Right lung (tissue), 10 donors: ENCODE measurements around the gene BAZ1B. TPM values are rescaled to one million over a fixed set of nuclear protein-coding genes. Genes with fewer than 3 reads are reported as not detected.
A peak's percentile ranks its signal among the peaks of the same experiment; 100 is the strongest.
"Not testable (repeated sequence)": the region's sequence is repeated elsewhere in the genome, so short reads cannot be mapped to it uniquely, and the experiment has no call there.

Experiments used
- DNase-seq, 2 donors: peaks; one replicate each; pipeline ENCODE4 v3.0.0-alpha.2; 2013
- long read RNA-seq, 8 donors: transcript quantifications; one replicate each; lab custom pipeline, GENCODE V29; 2026
- polyA plus RNA-seq, 5 donors: library from polyadenylated mRNA; unstranded; fragments of 120-200 nt; gene quantifications; one replicate each; pipeline versions ENCODE4 v1.2.1 to v1.2.3, GENCODE V29; 2013; ENCODE audit warnings: inconsistent platforms in 1 of 5, low replicate concordance in 1 of 5; ENCODE audit not compliant: insufficient read length in 5 of 5, insufficient read depth in 1 of 5

BAZ1B gene
- 10 to 100 TPM; 59.0 to 76.0 (median 71.8) TPM for polyA plus RNA-seq
- long read RNA-seq, donor 1, partial matches to known transcripts: 18 of 18 reads
- long read RNA-seq, donor 1, other reads (novel, unspliced or antisense): 0 of 18 reads
- long read RNA-seq, donor 2, full-length matches to known transcripts: 2 of 11 reads
- long read RNA-seq, donor 2, partial matches to known transcripts: 9 of 11 reads
- long read RNA-seq, donor 2, other reads (novel, unspliced or antisense): 0 of 11 reads
- long read RNA-seq, donor 3, partial matches to known transcripts: 94 of 94 reads
- long read RNA-seq, donor 3, other reads (novel, unspliced or antisense): 0 of 94 reads
- long read RNA-seq, donor 4, partial matches to known transcripts: 7 of 7 reads
- long read RNA-seq, donor 4, other reads (novel, unspliced or antisense): 0 of 7 reads
- long read RNA-seq, donor 5, partial matches to known transcripts: 28 of 28 reads
- long read RNA-seq, donor 5, other reads (novel, unspliced or antisense): 0 of 28 reads
- long read RNA-seq, donor 6, partial matches to known transcripts: 83 of 83 reads
- long read RNA-seq, donor 6, other reads (novel, unspliced or antisense): 0 of 83 reads
- long read RNA-seq, donor 7, partial matches to known transcripts: 21 of 21 reads
- long read RNA-seq, donor 7, other reads (novel, unspliced or antisense): 0 of 21 reads
- long read RNA-seq, donor 8, full-length matches to known transcripts: 1 of 6 reads
- long read RNA-seq, donor 8, partial matches to known transcripts: 5 of 6 reads
- long read RNA-seq, donor 8, other reads (novel, unspliced or antisense): 0 of 6 reads

DNA sequence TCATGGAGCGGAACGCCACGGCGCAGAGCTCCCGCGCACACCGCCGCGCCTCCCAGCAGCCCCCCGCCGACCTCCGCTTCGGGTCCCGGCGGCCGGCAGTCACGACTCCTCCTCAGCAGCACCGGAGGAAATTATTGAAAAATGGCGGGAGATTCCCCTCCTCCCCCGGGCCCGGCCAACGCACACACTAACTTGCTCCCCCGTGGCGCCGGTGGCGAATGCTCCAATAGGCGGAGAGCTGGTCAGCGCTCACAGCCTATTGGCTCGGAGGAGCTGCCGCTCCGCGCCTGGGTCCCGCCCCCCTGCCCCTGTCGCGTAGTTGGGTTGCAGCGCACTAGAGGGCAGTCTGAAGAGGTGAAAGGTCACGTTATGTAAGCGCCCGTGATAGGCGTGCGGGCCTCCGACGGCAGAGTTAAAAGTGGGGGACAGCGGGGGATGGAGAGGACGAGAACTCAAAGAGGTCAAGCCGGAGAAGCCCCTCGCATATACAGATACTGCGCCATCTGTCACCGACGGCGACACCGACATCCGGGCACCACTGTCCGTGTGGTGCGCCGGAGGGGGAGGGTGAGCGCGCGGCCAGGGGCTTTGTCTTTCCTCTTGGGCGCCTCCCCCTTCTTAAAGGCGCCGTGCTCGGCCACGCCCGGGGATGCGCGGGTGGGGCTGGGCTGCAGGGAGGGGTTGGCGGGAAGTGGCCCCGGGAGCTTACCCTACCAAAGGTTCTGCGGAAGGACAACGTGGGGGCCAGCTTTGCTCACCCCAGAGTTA, at the start of gene BAZ1B:
Gene BAZ1B (minus strand): TSS at position 189 of the 768 bp plus-strand sequence. CDS start 360 bp downstream, outside the sequence.
- peak; percentile 98 to 99 for DNase-seq

GRCh38 chr7:73570977-73571376, 48.9 kb upstream of the BAZ1B start:
- DNase-seq: no peak

GRCh38 chr7:73570521-73570920, 48.4 kb upstream of the BAZ1B start:
- DNase-seq: no peak

DNA sequence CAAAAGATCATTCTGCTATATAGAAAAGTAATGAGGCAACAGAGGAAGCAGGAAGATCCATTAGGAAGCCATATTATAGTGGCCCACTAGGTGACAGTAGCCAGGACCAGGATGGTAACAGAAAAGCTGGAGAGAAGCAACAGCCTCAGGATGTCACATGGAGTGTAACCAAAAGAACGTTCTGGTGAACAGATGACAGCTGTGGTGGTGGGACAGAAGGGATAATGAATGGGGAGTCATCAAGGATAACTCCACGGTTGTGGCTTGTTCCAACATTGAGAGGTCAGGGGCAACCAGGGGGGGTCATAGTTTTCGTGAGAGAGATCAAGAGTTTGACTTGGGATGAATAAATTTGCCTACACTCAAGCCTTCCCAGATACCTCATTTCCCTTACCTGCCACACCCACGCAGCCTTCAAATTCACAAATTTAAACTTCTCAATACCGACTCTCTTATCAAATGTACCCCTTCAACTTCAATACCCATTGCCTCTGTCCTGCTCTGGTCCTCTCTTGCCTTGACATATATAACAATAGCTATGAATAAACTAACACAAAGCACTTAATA, 47.0 kb upstream of the BAZ1B start:
- no peak for DNase-seq

GRCh38 chr7:73567846-73568685, 46.0 kb upstream of the BAZ1B start:
- no peak for DNase-seq

GRCh38 chr7:73567140-73567539, 45.0 kb upstream of the BAZ1B start:
- no peak for DNase-seq

- DNase-seq: not testable (repeated sequence)
These were observed 44.3 kb upstream of the BAZ1B start for GRCh38 chr7:73566431-73566830.

GRCh38 chr7:73565675-73566340, 43.7 kb upstream of the BAZ1B start:
- no peak for DNase-seq

GRCh38 chr7:73560109-73560835, 38.2 kb upstream of the BAZ1B start:
- no peak for DNase-seq

DNA sequence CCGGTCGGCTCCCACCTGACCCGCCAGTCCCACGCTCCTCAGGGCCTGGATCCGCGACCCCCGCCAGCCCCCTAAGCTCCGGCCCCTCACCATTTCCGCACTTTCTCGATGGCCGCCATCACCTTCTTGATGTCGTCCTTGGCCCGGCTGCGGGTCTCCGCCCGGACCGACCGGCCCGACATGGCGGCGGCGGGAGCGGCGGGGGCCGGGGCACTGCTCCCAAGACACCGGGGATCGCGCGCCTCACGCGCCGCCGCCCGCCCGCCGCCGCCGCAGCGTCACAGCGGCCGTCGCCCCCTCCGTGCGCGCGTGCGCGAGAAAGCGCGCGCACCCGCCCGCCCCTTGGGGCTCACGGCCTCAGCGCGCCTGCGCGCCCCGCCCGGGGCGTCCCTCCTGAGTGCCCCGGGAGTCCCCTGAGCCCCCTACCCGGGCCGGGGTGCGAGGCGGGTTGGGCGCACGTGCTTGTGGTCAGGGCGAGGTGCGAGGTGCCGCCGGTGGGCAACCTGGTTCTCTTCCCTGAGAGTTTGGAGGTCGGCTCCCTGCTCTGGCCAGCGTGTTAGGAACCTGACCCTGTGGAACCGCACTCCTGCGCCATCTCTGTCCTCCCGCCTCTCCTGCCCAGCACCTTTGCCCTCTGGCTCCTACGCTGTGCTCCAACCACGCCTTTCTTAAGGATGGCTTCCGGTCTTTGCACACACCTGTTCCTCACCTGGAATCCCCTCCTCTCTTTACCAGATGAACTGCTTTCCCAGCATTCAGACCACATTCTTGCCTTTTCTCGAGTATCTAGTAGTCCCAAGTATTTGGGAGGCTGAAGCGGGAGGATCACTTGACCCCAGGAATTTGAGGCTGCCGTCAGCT, 35.5 kb upstream of the BAZ1B start, which contains the start of gene BCL7B:
Gene BCL7B (minus strand): TSS at position 294 of the 861 bp plus-strand sequence. CDS start 112 bp downstream, at position 182.
- DNase-seq: peak; percentile 60 to 64

DNA sequence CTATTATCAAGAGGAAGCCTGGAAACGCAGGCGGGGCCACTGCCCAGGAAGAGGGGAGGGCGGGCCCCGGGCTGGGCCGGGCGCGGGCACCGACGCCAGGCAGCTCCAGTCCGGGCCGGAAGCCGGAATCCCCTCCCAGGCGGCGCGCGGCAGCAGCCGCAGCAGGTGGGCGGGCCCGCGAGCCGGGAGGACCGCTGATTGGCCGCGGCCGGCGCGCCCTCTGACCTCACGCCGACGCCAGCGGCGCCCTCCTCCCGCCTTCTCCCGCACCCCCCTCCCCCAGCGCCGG, 35.0 kb upstream of the BAZ1B start:
- DNase-seq: peak; percentile 90 to 92

GRCh38 chr7:73556208-73557107, 34.4 kb upstream of the BAZ1B start:
- no peak for DNase-seq

GRCh38 chr7:73555411-73555982, 33.4 kb upstream of the BAZ1B start:
- no peak for DNase-seq

DNA sequence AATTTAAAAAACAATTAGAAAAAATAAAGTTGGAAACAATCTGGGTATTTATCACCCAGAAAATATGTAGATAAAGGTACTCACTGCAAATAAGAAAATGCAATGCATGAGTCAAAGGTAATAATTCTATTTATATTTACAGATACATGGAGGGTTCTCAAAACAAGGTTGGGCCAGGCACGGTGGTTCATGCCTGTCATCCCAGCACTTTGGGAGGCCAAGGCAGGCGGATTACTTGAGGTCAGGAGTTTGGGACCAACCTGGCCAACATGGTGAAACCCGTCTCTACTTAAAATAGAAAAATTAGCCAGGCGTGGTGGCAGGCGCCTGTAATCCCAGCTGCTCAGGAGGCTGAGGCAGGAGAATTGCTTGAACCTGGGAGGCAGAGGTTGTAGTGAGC, 28.0 kb upstream of the BAZ1B start:
- not testable (repeated sequence) for DNase-seq

GRCh38 chr7:73549176-73549575, 27.1 kb upstream of the BAZ1B start:
- no peak for DNase-seq

DNA sequence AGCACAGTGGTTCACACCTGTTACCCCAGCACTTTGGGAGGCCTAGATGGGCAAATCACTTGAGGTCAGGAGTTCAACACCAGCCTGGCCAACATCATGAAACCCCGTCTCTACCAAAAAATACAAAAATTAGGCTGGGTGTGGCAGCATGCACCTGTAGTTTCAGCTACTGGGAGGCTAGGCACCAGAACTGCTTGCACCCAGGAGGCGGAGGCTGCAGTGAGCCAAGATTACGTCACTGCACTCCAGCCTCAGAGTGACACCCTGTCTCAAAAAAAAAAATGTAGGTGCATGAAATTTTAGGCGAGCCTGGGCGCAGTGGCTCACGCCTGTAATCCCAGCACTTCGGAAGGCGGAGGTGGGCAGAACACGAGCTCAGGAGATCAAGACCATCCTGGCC, 25.7 kb upstream of the BAZ1B start:
- DNase-seq: no peak

DNA sequence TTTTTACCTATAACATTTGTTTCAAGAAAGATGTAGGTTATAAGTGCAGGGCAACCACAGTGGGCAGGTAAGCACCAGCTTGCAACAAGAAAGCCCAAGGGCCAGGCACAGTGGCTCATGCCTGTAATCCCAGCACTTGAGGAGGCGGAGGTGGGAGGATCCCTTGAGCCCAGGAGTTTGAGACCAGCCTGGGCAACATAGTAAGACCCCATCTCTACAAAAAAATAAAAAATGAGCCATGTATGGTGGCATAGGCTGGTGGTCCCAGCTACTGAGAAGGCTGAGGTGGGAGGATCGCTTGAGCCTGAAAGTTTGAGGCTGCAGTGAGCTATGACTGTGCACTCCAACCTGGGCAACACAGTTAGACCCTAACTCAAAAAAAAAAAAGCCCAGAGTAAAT, 22.6 kb upstream of the BAZ1B start:
- DNase-seq: no peak
